GM21381 (cell line): Measurements from ENCODE around the gene B4GALT7.
"Not testable (repeated sequence)": the region's sequence is repeated elsewhere in the genome, so short reads cannot be mapped to it uniquely, and the experiment has no call there.

Source experiments
- ATAC-seq: cut with Tn5 transposase; IDR thresholded peaks from one replicate; pipeline ENCODE4 v1.9.1; 2021; ENCODE audit warnings: mild to moderate bottlenecking, moderate library complexity; ENCODE audit not compliant: unreplicated experiment

B4GALT7 gene

DNA sequence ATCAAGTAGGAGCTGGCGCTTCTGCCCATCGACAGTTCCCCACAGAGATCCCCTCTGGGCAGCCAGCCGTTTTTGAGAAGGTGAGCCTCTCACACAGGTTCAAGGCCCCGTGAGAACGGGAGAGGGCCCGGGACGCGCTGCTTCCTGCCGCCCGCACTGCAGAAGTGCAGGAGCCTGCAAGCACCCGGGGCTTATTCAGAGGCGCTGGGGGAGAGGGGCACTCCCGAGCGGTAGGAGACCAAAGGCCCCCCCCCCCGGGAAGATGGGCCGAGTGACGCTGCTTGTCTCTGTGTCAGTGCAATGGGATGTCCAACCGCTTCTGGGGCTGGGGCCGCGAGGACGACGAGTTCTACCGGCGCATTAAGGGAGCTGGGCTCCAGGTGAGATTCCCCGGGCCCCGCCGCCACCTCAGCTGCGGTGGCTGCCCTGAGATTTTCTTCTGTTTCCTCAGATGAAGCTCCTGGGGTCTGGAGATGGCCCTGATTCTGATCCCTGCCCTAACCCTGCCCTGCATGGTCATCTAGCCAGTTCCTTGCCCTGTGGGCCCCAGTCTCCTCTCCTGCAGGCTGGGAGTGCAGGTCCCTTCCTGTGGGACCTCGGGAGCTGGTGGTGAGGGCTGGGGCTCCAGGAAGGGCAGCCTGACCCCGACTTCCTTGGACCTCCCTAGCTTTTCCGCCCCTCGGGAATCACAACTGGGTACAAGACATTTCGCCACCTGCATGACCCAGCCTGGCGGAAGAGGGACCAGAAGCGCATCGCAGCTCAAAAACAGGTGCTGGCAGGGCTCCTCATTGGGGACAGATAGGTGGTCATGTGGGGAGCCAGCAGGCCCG lies 8.5 kb downstream of the B4GALT7 start:
- no peak for ATAC-seq

DNA sequence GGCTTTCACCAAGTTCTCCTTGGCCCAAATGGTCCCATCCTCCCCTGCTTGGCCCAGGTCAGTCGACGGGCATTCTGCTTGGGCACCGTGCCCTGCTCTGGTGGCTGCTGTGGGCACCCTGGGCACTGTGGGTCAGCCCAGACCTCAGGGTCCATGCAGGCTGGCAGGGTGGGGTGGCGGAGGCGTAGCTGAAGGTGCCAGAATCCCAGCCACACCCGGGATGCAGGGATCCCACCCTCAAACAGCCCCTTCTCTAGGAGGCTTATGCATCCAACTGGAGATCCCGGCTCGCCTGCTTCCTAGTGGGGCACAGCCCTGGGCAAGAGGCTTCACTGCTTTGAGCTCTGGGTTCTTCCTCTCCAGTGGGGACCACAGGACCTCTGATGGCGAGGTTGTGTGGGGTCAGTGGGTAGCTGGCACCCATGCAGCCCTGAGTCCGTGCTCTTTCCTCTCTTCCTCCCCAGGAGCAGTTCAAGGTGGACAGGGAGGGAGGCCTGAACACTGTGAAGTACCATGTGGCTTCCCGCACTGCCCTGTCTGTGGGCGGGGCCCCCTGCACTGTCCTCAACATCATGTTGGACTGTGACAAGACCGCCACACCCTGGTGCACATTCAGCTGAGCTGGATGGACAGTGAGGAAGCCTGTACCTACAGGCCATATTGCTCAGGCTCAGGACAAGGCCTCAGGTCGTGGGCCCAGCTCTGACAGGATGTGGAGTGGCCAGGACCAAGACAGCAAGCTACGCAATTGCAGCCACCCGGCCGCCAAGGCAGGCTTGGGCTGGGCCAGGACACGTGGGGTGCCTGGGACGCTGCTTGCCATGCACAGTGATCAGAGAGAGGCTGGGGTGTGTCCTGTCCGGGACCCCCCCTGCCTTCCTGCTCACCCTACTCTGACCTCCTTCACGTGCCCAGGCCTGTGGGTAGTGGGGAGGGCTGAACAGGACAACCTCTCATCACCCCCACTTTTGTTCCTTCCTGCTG lies 9.4 kb downstream of the B4GALT7 start:
- ATAC-seq = no peak

DNA sequence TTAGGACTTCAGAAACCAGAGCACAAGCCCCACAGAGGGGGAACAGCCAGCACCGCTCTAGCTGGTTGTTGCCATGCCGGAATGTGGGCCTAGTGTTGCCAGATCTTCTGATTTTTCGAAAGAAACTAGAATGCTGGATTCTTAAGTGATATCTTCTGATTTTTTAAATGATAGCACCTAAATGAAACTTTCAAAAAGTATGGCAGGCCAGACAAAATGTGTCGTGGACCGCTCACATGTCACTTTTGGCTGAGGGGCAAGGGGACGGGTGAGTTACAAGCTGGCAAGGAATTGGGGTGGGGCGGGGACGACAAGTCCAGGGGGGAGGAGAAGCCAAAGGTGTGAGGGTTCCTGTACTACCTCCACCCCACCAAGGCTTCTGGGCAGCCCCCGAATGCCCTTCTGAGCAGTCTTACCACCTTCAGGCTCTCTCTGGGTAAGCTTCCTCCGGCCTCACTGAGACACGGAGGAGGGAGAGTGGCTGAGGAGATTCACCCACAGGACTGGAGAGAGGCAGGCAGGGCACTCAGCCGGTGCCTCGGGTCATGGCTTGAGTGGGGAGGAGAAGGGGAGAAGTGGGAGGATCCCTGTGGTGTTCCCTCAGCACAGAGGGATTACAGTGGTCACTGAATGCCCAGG lies 10.3 kb downstream of the B4GALT7 start:
- no peak for ATAC-seq

DNA sequence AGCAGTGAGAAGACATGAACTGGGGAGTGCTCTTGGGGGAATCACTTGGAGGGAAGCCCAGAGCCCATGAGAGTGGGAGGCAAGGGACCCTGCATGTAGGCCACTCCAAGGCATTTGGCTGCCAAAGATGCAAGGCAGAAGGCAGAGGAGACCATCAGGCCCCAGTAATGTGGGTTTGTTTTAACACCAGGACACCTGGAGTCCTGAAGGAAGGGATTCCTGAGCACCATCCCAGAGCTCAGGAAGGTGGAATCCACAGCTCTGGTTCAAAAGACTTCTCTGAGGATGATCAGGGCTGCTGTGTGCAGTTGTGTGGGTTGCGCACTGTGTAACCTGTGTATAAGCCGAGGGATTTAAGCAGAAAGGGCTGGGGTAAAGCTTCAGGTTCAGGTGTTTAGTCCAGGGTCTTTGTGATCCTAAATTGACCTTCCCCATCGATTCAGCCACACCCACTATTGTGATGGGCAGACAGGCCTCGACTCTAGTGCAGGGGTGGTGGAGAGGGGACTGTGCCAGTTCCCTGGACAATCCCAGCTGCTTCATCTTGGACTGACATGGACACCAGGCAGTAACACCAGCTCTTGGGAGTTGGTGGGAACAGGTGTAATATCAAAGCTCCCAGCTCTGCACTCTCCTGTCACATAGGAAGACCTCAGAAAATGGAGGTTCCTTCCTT lies 11.0 kb downstream of the B4GALT7 start:
- ATAC-seq = no peak

DNA sequence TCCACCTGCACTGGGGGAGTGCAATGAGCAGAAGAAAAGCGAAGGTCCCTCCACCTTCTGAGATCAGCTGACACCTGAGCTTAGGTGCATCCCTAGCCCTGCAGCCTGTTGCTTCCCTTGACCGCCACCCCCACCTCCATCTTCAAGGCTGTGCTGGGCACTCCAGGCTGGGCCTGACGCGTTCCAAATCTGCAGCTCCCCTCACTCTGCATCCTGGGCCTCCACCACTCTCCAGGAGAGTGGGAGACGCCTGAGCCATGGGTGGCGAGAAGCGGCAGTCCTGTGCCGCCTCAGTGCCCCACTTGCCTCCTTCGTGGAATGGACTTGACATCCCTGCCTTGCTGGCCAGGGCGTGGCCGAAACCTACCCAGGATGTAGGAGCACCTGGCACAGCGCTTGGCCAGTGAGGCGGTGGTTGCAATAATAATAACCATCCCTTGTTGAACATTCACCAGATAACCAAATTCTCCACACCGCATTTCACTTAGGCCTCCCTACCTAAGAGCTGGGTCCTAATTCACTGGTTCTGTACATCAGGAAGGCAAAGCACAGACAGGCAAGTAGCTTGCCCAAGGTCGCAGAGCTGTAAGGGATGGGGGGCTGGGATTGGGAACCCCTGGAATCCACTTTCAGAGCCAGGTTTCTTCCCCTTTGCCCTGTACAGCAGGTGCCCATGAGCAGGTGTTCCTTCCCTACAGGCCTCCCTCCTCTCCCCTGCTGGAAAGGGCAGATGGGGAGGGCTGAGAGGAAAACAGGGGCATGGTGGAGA lies 11.7 kb downstream of the B4GALT7 start:
- ATAC-seq = no peak

DNA sequence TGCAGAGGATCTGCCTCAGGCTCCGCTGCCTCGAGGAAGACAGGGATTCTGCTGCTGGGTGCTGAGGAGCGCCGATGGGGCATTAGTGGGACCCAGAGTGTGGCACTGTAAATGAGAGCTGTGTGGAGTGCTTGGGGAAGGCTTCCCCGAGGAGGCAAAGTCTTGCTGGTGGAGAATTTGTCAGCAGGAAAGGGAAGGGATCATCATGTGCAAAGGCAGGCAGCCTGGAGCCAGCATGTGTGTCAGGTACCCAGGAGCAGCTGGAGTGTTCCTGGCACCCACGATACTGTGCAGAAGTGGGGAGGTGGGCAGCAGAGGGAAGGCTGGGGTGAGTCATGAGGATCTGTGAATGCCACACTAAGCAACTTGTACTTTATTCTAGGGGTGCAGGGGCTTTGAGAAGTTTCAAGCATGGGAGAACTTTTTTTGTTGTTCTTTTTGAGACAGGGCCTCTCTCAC lies 12.3 kb downstream of the B4GALT7 start:
- no peak for ATAC-seq

DNA sequence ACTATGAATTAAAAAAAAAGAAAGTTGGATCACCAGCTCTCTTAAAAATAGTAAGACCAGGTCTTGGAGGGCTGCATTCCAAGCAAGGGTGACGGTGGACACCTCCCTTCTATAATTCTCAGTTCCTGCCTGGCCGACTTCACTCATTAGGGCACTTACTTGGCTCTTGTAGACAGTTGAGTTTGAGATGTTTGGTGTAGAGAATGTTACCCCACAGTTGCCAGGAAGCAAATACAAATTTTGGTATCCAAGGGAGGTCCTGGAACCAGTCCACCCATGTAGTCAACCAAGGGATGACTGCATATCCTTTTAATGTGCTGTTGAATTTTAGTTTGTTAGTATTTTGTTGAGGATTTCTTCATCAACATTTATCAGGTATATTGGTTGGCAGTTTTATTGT lies 20.6 kb downstream of the B4GALT7 start:
- ATAC-seq = no peak

DNA sequence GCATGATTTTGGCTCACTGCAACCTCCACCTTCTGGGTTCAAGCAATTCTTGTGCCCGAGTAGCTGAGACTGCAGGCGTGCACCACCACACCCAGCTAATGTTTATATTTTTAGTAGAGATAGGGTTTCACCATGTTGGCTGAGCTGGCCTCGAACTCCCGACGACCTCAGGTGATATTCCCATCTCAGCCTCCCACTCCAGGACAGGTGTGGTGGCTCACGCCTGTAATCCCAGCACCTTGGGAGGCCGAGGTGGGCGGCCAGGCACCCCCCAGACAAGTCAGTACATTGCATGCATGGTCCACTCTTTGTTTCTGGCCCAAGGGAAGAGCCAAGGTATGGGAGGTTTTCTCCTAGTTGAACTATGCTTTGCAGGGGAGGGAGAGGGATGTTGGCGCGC lies 24.2 kb downstream of the B4GALT7 start:
- ATAC-seq = not testable (repeated sequence)

DNA sequence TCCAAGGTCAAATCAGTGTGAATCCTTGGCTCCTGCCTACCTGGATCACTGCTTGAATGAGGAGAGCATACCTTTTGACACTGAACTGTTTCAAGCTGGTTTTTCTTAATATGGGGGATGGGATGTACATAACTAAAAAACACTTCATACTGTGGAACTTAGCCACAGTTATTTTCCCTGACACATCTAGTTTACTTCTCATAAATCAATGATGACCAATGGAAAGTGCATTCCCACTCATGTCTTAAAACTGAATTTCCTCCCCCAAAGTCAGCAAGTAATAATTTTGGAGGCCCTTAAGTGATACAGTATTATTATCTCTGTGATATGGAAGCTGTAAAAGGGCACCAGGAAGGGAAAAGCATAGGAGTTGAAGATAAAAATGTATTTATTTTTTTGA lies 30.3 kb downstream of the B4GALT7 start:
- not testable (repeated sequence) for ATAC-seq

DNA sequence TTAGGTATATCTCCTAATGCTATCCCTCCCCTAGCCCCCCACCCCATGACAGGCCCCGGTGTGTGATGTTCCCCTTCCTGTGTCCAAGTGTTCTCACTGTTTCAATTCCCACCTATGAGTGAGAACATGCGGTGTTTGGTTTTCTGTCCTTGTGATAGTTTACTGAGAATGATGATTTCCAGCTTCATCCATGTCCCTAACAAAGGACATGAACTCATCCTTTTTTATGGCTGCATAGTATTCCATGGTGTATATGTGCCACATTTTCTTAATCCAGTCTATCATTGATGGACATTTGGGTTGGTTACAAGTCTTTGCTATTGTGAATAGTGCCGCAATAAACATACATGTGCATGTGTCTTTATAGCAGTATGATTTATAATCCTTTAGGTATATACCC lies 35.0 kb downstream of the B4GALT7 start:
- not testable (repeated sequence) for ATAC-seq

DNA sequence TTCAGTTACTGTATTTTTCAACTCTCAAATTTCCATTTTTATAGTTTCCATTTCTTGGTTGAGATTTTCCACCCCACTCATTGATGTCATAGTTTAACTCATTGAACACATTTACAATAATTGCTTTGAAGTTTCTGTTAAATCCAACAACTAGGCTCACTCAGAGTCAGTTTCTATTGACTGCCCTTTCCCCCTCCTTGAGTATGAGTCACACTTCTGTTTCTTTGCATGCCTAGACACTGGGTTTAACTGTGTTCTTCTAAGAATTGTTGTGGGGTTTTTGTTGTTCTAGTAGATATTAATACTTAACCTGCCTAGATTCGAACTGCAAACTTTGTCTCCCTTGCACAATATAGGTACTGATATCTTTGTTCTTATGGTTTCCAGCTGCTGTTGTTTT lies 45.5 kb downstream of the B4GALT7 start:
- ATAC-seq = not testable (repeated sequence)

DNA sequence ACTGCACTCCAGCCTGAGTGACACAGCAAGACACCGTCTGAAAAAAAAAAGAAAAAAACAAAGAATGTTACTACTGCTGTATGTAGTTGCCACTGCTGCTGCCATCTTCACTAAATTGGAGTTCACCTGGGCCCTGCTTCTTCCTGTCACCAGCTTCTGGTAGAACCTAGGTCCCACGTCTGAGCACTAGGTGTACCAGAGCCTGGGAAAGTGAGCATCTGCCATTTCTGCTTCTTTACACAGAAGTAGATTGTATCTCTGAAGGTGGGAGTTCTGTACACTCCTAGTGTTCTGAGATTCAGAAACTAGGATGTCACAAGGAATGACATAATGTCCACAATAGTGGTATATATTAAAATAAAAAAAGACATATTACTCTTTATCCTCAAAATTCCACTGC lies 51.3 kb downstream of the B4GALT7 start:
- ATAC-seq = not testable (repeated sequence)

DNA sequence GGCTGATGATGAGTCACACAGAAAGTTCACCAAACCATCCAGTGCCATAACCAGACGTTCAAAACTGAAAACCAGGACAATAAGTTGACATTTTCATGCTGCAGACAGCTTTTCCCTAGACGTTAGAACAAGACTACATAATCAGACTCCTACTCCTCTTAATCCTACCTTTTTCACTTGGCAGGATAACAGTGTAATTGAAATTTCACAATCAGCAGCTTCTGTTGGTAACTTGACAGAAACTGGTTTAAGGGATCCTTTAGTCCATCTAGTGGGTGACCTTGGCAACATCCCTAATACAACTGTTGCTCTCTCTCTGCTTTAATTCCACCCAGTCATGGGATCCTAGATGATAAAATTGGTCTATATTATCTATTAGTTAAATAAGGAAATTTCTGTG lies 57.9 kb downstream of the B4GALT7 start:
- not testable (repeated sequence) for ATAC-seq

DNA sequence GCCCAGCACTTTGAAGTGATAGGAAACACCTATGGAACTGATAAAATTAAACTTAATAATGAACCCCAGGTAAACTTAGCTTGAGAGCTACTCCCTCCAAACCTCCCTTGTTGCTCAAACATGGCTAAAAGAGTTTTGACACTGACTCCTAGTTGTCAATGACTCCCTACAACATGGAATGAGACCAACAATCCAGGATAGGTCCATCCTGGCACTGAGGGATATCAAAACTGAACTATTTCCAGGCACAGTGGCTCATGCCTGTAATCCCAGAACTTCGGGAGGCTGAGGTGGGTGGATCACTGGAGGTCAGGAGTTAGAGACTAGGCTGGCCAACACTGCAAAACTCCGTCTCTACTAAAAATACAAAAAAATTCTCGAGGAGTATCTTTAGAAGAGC lies 58.6 kb downstream of the B4GALT7 start:
- not testable (repeated sequence) for ATAC-seq
